ENCODE measurements around the gene TMEM179.

TMEM179 gene

GRCh38 chr14:104609666-104610065 is 5.1 kb upstream of the TMEM179 start:
- H3K27ac ChIP-seq: no peak overlapping the region
- no peak for TF ChIP-seq CTCF (conservative IDR thresholded peaks at IDR 0.05; ENCODE audit: low read depth)
- POLR2A ChIA-PET (ENCODE audit: low non-redundant PET): no interaction called here
- CTCF ChIA-PET: no interaction called here
- DNase-seq (ENCODE audit: low spot score): no peak

- ChIA-PET POLR2A (ENCODE audit: low non-redundant PET) (no interaction called here), CTCF (no interaction called here)
- TF ChIP-seq CTCF (conservative IDR thresholded peaks at IDR 0.05; ENCODE audit: low read depth): no peak
- no peak for DNase-seq (ENCODE audit: low spot score)
- no peak overlapping the region for H3K27ac ChIP-seq
Observed at GRCh38 chr14:104603711-104604401, 716 bp downstream of the TMEM179 start.

GRCh38 chr14:104602933-104603325 is 1.6 kb downstream of the TMEM179 start:
- DNase-seq (ENCODE audit: low spot score): no peak
- ChIA-PET CTCF (interaction anchor here (1.1 kb wide), 1 partner anchor 296 kb away, joined by 3 read pairs; no protein-coding TSS in a partner anchor), POLR2A (ENCODE audit: low non-redundant PET) (no interaction called here)
- TF ChIP-seq CTCF (conservative IDR thresholded peaks at IDR 0.05; ENCODE audit: low read depth): no peak
- no peak overlapping the region for H3K27ac ChIP-seq

- no peak for TF ChIP-seq CTCF (conservative IDR thresholded peaks at IDR 0.05; ENCODE audit: low read depth)
- ChIA-PET POLR2A (ENCODE audit: low non-redundant PET) (no interaction called here), CTCF (interaction anchor here (1.1 kb wide), 1 partner anchor 295 kb away, joined by 3 read pairs; no protein-coding TSS in a partner anchor)
- no peak for DNase-seq (ENCODE audit: low spot score)
- no peak overlapping the region for H3K27ac ChIP-seq
Observed at GRCh38 chr14:104602315-104602932, 2.1 kb downstream of the TMEM179 start.

- no peak for DNase-seq (ENCODE audit: low spot score)
- ChIA-PET CTCF (interaction anchor here (1.1 kb wide), 1 partner anchor 295 kb away, joined by 3 read pairs; no protein-coding TSS in a partner anchor), POLR2A (ENCODE audit: low non-redundant PET) (no interaction called here)
- H3K27ac ChIP-seq: no peak overlapping the region
- no peak for TF ChIP-seq CTCF (conservative IDR thresholded peaks at IDR 0.05; ENCODE audit: low read depth)
Observed at GRCh38 chr14:104601786-104602185, 2.8 kb downstream of the TMEM179 start.

GRCh38 chr14:104600805-104601204 is 3.8 kb downstream of the TMEM179 start:
- H3K27ac ChIP-seq: no peak overlapping the region
- ChIA-PET CTCF (no interaction called here), POLR2A (ENCODE audit: low non-redundant PET) (no interaction called here)
- no peak for DNase-seq (ENCODE audit: low spot score)
- no peak for TF ChIP-seq CTCF (conservative IDR thresholded peaks at IDR 0.05; ENCODE audit: low read depth)
